Stomach (tissue), 4 donors: ENCODE data around the gene NUP214.

ENCODE experiments used
- EP300 ChIP-seq: sonication (generic); formaldehyde crosslinking; IDR thresholded peaks from one replicate; pipeline ENCODE4 v1.6.1; 2017; ENCODE audit warnings: antibody characterized with exemption
- POLR2A ChIP-seq, 4 donors: fragments of 450-650 bp; IDR thresholded peaks; one replicate each; pipeline ENCODE4 v1.6.1; 2016; ENCODE audit warnings: antibody characterized with exemption in 4 of 4, control low read depth in 2 of 4, mild to moderate bottlenecking in 1 of 4, moderate library complexity in 1 of 4
- POLR2AphosphoS5 ChIP-seq, 3 donors: sonication (generic); formaldehyde crosslinking; IDR thresholded peaks; one replicate each; pipeline ENCODE4 v1.6.1; 2016; ENCODE audit warnings: antibody characterized with exemption in 3 of 3

GRCh38 chr9:131111854-131112311 is 13.5 kb upstream of the NUP214 start:
- no peak for TF ChIP-seq POLR2AphosphoS5 (IDR thresholded peaks at IDR 0.05)
- no peak for TF ChIP-seq POLR2A (IDR thresholded peaks at IDR 0.05)
- no peak for TF ChIP-seq EP300
